ENCODE measurements around the gene PRKAR2B. TPM values are rescaled to one million over a fixed set of nuclear protein-coding genes. Genes with fewer than 3 reads are reported as not detected.
A peak's percentile ranks its signal among the peaks of the same experiment; 100 is the strongest.

PRKAR2B gene
- total and polyA plus RNA-seq, 2 donors (not counting 1 experiment from before 2014, with no cell fraction given): 0.07 to 0.81 TPM

GRCh38 chr7:107147464-107148393, 103.2 kb downstream of the PRKAR2B start:
- Mint-ChIP-seq H3K9me3 (ENCODE audit: insufficient read depth) (no peaks in the 10 kb centered on the region), H3K27ac (no peak overlapping the region), H3K4me3 (no peak overlapping the region), H3K27me3 (no peaks in the 10 kb centered on the region), H3K4me1 (peaks cover 6% of the 10 kb centered on the region)
- ATAC-seq (ENCODE audit: low read depth) (peak; percentile 67), DNase-seq (peak; percentile 62)
- H2AFZ ChIP-seq (ENCODE audit: insufficient read depth, low read depth, low read length, poor library complexity, severe bottlenecking): no peak overlapping the region
- intact Hi-C loops (cut with micrococcal nuclease): loop anchor here (1.0 kb wide), 2 partner anchors 578 to 732 kb away; no protein-coding TSS in a partner anchor
- H3K4me3 ChIP-seq (ENCODE audit: control extremely low read depth in 1 of 5, extremely low read depth in 1 of 5, insufficient read depth in 1 of 5, low read depth in 2 of 5, low read length in 4 of 5): no peak overlapping the region
- POLR2A ChIA-PET: interaction anchor here (0.9 to 1.3 kb wide), 2 partner anchors 21 kb away, joined by 3 to 7 read pairs; partner anchors contain the start of gene HBP1
- no CpG with 5 or more reads among the region's 3 CpGs for WGBS (ENCODE audit: insufficient coverage)
- CTCF ChIA-PET: interaction anchor here (0.6 to 7.7 kb wide), 43 partner anchors 9 to 816 kb away, joined by 3 to 241 read pairs (median 4); partner anchors contain the start of gene HBP1
- no peaks in the 10 kb centered on the region for H4K20me1 ChIP-seq (ENCODE audit: control insufficient read depth, insufficient read depth, low read length, poor library complexity, severe bottlenecking)
- H3K4me1 ChIP-seq (ENCODE audit: control insufficient read depth in 2 of 2, insufficient read depth in 2 of 2, low read length in 2 of 2): no peaks in the 10 kb centered on the region
- H3K27ac ChIP-seq (ENCODE audit: low read length in 2 of 2): no peak overlapping the region
- H3K9ac ChIP-seq (ENCODE audit: low read length): no peak overlapping the region
- no peaks in the 10 kb centered on the region for H3K36me3 ChIP-seq (replicated peaks in 1 of 2; ENCODE audit: control extremely low read depth in 1 of 2, control insufficient read depth in 1 of 2, extremely low read depth in 1 of 2, insufficient read depth in 2 of 2, low read length in 1 of 2)
- no peaks in the 10 kb centered on the region for H3K27me3 ChIP-seq (replicated peaks in 1 of 4; ENCODE audit: control extremely low read depth in 1 of 4, control insufficient read depth in 3 of 4, insufficient read depth in 4 of 4, low read length in 3 of 4)
- TF ChIP-seq EZH2 (IDR thresholded peaks at IDR 0.05; ENCODE audit: borderline replicate concordance, insufficient read depth, low read depth, low read length, poor library complexity, severe bottlenecking) (no peak), CTCF (IDR thresholded peaks at IDR 0.05) (peak; percentile 78)
- H3K9me3 ChIP-seq (ENCODE audit: control extremely low read depth in 1 of 3, control insufficient read depth in 2 of 3, insufficient read depth in 1 of 3, low read length in 2 of 3): no peaks in the 10 kb centered on the region
- H3K4me2 ChIP-seq (replicated peaks; ENCODE audit: low read depth, low read length, poor library complexity, severe bottlenecking): no peak overlapping the region
- H3K79me2 ChIP-seq (ENCODE audit: control insufficient read depth, insufficient read depth, low read length): no peaks in the 10 kb centered on the region

GRCh38 chr7:107148721-107149120, 104.2 kb downstream of the PRKAR2B start:
- ChIA-PET POLR2A (no interaction called here), CTCF (interaction anchor here (1.0 to 7.7 kb wide), 20 partner anchors 10 to 726 kb away, joined by 3 to 241 read pairs (median 5); partner anchors contain the start of gene HBP1)
- Histone ChIP-seq H3K27ac (ENCODE audit: low read length in 2 of 2) (no peak overlapping the region), H3K4me3 (ENCODE audit: control extremely low read depth in 1 of 5, extremely low read depth in 1 of 5, insufficient read depth in 1 of 5, low read depth in 2 of 5, low read length in 4 of 5) (no peak overlapping the region), H2AFZ (ENCODE audit: insufficient read depth, low read depth, low read length, poor library complexity, severe bottlenecking) (no peak overlapping the region), H4K20me1 (ENCODE audit: control insufficient read depth, insufficient read depth, low read length, poor library complexity, severe bottlenecking) (no peaks in the 10 kb centered on the region), H3K79me2 (ENCODE audit: control insufficient read depth, insufficient read depth, low read length) (no peaks in the 10 kb centered on the region), H3K4me2 (replicated peaks; ENCODE audit: low read depth, low read length, poor library complexity, severe bottlenecking) (no peak overlapping the region), H3K9me3 (ENCODE audit: control extremely low read depth in 1 of 3, control insufficient read depth in 2 of 3, insufficient read depth in 1 of 3, low read length in 2 of 3) (no peaks in the 10 kb centered on the region), H3K27me3 (replicated peaks in 1 of 4; ENCODE audit: control extremely low read depth in 1 of 4, control insufficient read depth in 3 of 4, insufficient read depth in 4 of 4, low read length in 3 of 4) (no peaks in the 10 kb centered on the region), H3K4me1 (ENCODE audit: control insufficient read depth in 2 of 2, insufficient read depth in 2 of 2, low read length in 2 of 2) (no peaks in the 10 kb centered on the region), H3K36me3 (replicated peaks in 1 of 2; ENCODE audit: control extremely low read depth in 1 of 2, control insufficient read depth in 1 of 2, extremely low read depth in 1 of 2, insufficient read depth in 2 of 2, low read length in 1 of 2) (no peaks in the 10 kb centered on the region), H3K9ac (ENCODE audit: low read length) (no peak overlapping the region)
- no peak overlapping the region for H3K4me3 Mint-ChIP-seq
- intact Hi-C loops (cut with micrococcal nuclease): no loop called here
- no peaks in the 10 kb centered on the region for H3K27me3 Mint-ChIP-seq
- WGBS (ENCODE audit: insufficient coverage): no CpG with 5 or more reads among the region's 2 CpGs
- no peak overlapping the region for H3K27ac Mint-ChIP-seq
- TF ChIP-seq EZH2 (IDR thresholded peaks at IDR 0.05; ENCODE audit: borderline replicate concordance, insufficient read depth, low read depth, low read length, poor library complexity, severe bottlenecking) (no peak), CTCF (IDR thresholded peaks at IDR 0.05) (no peak)
- DNase-seq (no peak), ATAC-seq (ENCODE audit: low read depth) (no peak)
- no peaks in the 10 kb centered on the region for H3K9me3 Mint-ChIP-seq (ENCODE audit: insufficient read depth)
- H3K4me1 Mint-ChIP-seq: peaks cover 6% of the 10 kb centered on the region
